Left ventricle myocardium superior (tissue), 1 donor: ENCODE results near the gene PAQR6. TPM values are rescaled to one million over a fixed set of nuclear protein-coding genes. Genes with fewer than 3 reads are reported as not detected.
A peak's percentile ranks its signal among the peaks of the same experiment; 100 is the strongest.

Source experiments
- ATAC-seq: fragments of 200-7000 bp; cut with Tn5 transposase; one replicate; pipeline ENCODE4 v1.9.1; 2020; ENCODE audit warnings: mild to moderate bottlenecking, moderate library complexity
- DNase-seq: peaks from one replicate; pipeline ENCODE4 v3.0.0-alpha.2; 2020
- intact Hi-C: fragments of 100-400 bp; cut with micrococcal nuclease; formaldehyde crosslinking; loops from one replicate; pipeline ENCODE4 v1.11.0; 2022
- total RNA-seq: library from RNA; stranded (reverse); fragmentation: NEBNext Ultra II Directional; extraction: Animal tissue kit (Norgen Biotek cat#: 25700); gene quantifications from one replicate; pipeline ENCODE4 v1.2.1, GENCODE V29; 2021
- donor health status: DM: no; HTN: yes; CAD: no; lungs with severe emphysema.

PAQR6 gene
- total RNA-seq, 1 donor from 2014 or later: 0.32 TPM

DNA sequence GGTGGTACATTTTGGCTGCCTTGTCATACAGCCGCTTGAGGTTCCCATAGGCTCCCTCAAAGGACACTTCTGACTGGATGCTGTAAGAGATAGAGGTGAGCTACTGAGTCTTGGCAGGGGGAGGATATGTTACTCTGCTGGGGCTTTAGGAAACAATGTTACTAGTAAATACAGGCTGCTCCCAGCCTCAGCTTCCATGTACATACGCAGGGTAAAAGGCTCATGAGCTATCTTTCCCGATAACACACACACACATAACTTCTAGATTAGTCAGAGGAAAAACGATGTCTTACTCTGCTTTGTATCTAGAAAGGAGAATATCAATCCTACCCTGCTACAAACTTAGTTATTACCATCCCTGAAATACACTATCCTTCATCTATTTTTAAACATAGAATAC lies 20.5 kb upstream of the PAQR6 start:
- ATAC-seq: no peak
- intact Hi-C loops: no loop called here

DNA sequence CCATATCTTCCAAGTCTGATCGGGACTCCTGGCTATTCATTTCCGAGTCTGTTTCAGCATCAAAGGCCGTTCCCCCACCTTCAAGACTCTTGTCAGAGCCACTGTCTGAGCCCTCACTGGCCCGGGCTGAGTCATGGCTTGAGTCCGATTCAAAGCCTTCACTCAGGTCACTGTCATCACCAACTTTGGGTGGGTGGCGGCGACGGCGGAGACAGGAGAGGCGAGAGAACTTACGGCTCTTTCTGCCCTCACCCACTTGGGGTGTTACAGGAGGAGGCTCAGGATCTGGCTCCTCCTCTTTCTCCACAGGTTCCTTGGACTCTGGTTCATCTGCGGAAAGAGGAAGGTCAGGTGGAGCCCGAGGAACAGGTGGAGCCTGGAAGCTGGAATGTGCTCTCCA lies 18.2 kb upstream of the PAQR6 start:
- intact Hi-C loops: no loop called here
- ATAC-seq (peak; percentile 10), DNase-seq (no peak)

More for the DNA sequence above, 20.5 kb upstream of the PAQR6 start:
- DNase-seq: no peak

DNA sequence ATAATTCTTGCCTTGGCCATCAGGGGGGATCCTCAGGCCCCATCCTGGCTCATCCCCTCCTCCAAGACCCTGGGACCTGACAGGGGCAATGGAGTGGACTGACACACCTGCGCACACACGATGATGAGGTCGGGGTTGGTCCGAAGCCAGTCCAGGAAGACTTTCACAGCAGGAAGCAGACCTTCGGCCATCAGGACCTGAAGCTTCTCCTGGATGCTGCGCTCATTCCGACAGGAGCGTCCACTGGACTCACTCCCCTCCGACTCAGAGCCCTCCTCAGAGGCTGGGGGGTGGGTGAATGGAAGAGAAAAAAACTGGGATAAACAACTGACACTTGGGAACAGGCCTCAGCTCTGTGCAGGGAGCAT lies 15.4 kb upstream of the PAQR6 start:
- intact Hi-C loops: no loop called here
- DNase-seq (no peak), ATAC-seq (no peak)

DNA sequence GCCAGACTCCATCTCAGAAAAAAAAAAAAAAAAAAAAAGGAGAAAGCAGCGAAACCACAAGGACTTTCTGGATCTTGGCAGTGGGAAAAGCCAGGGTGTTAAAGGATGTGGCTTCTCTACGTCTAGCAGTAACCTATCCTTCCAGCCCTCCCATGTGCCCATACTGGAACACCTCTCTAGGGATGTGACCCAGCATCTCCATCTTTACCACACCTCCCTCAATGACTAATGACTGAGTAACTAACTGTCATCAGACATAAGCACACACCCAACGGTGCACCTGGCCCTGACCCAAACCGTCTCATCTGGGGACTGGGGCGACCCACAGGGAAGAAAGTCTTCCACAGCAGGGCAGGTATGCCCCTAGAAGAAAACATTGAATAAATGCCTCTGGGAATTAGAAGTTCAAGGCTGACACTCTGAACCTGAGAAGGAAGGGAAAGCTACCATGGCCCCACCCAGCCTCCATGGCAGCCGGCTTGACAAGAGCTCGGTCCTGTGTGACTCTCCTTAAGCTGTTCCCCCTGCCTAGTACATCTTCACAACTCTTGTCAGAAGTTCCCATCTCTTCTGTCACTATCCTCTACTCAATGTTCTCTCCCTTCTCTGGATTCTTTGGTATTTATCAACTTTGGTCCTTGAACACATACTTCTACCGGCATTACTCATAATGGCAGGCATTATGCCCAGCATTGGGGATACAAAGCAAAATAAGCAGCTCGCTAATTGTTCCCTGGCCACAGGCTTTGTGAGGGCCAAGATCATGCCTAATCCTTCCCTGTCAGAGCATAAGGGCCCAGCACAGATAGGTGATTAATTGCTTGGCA lies 14.8 kb upstream of the PAQR6 start:
- DNase-seq (no peak), ATAC-seq (no peak)
- intact Hi-C loops: no loop called here

DNA sequence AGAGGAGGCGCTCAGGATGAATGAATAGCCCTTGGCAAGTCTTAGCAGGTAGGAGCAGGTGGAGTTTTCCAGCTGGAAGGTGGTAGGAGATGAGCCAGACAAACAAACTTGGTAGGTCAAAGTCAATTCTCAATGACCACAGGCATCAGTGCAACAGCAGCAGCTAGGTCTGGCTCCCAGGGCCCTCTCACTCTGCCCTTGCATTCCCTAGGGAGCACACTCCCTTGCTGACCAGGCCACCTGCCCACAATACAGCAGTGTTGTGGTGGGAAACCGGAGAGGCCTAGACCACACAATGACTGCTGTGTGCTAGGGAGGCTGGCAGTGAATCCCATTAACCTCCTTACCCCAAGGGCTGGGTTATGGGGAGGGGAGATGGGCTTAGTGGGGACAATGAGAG lies 13.0 kb upstream of the PAQR6 start:
- DNase-seq: no peak
- intact Hi-C loops: no loop called here
- ATAC-seq: no peak

DNA sequence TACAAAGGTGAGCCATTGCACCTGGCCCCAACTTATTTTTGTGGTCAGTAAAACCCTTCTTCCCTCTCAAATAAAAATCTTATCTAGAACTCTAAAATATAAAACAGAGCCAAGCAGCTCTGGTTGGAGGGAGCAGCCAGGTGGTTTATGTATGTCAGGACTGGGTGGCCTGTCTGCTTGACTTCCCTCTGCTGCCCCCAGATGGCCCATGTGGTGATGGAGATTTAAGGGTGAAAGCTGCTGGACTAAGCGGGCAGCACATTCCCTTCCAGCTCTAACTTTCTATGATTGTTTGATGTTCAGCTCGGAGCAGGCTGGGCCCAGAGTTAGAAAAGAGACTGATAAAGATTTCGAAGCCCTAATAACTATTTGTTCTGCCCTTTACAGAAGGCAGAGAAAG lies 11.9 kb upstream of the PAQR6 start:
- no peak for ATAC-seq
- no peak for DNase-seq
- intact Hi-C loops: no loop called here

DNA sequence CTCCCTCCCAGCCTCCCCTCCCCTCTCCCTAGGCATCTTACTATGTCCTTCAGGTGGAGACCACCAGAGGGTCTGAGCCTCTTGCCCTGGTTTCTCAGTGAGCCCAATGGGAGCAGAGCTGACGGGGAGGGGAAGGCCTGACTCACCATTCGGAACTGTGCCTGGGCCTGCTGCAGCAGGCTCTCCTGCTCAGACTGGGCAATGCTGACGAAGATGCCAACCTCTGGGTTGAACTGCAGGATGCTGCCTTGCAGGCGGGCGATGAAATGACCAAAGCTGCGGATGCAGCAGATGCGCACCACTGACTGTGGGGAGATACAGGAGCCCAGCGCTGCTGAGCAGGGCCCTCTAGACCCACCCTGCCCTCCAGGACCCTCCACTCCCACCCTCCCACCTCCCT lies 11.0 kb upstream of the PAQR6 start:
- ATAC-seq (no peak), DNase-seq (no peak)
- intact Hi-C loops: no loop called here

DNA sequence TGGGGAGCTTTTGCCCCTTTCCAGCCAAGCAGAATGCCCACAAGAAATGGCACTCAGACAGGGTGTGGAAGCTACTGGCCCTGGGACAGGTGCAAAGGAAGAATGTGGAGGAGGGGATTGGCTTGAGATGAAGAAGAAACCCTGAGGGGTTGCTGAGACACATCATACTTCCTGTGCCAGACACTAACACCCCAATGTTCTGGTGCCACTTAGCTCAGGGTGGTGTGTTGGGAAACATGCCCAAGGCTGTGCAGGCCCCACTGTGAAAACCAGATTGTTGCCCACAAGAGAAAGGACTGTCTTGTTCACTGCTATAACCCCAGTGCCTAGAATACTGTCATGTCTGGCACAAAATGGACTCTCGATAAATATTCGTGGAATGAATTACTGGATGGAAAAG lies 9.9 kb upstream of the PAQR6 start:
- intact Hi-C loops: no loop called here
- DNase-seq: no peak
- no peak for ATAC-seq

DNA sequence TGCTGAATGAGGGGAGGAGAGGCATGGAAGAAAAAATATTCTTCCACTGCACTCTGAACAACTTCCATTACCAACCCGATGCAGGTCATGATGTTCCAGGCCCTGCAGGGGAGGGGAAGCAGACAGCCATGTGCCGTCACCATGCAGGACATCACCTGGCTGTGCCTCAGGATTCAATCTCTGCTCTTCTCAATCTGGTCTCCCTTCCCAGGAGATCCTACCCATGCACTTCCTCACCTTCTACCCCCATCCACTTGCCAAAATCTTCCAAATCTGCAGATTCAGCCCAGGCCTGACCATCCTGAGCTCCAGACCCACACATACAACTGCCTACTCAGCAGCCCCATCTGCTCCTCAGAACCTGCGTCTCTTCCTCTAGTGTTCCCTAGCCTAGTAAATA lies 5.8 kb upstream of the PAQR6 start:
- ATAC-seq (no peak), DNase-seq (no peak)
- intact Hi-C loops: no loop called here

DNA sequence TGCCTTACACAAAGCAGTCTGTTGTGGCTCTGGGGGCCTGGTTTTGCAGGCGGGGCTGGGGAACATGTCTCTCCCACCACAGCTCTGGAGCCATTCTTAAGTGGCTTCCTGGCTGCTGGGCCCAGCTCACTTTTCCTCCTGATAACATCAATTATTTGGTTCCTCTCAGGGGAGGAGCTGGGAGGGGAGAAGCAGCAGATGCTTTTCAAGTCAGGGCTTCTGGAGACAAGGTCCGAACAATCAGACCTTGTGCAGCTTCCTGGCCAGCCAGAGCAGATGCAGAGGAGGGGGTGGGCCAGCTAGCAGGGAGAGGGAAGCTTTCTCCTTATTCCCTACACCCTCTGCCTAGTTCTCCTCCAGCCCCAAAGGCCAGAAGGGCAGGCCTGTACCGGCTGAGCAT lies 3.7 kb upstream of the PAQR6 start:
- ATAC-seq: peak; percentile 30
- DNase-seq: no peak
- intact Hi-C loops: no loop called here

DNA sequence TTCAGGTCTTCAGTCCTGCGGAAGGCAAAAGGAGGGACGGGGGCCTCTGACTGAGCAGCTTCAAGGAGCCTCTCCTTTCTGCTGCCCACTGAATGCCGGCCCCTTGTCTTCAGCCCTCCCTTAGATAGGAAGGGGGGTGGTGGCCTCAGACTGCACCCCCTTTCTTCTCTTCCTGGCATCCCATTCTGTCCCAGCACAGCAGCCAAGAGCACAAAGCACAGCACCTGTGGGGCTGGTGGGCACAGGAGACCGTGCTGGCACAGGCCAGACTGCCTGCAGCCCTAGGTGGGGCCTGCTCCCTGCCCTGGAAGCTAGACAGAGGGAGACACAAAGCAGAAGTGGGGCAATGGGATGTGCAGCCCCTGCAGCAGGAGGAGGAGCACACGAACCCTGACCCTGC lies 1.7 kb upstream of the PAQR6 start:
- DNase-seq (no peak), ATAC-seq (no peak)
- intact Hi-C loops: no loop called here

DNA sequence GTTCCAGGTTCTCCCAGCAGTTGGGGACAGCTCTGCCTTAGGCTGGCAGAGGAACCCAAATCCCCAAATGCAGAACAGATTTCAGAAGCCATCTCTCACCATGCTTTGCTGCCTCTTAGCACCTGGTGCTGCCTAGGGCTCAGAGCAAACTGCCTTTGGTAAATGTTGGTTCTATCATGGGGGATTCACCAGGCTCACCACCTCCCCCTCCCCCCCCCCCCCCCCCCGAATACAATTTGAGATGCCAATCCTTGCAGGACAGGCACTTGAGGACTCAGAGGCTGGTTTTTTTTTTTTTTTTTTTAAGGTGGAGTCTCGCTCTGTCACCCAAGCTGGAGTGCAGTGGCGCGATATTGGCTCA lies 447 bp upstream of the PAQR6 start:
- no peak for ATAC-seq
- no peak for DNase-seq
- intact Hi-C loops: no loop called here

DNA sequence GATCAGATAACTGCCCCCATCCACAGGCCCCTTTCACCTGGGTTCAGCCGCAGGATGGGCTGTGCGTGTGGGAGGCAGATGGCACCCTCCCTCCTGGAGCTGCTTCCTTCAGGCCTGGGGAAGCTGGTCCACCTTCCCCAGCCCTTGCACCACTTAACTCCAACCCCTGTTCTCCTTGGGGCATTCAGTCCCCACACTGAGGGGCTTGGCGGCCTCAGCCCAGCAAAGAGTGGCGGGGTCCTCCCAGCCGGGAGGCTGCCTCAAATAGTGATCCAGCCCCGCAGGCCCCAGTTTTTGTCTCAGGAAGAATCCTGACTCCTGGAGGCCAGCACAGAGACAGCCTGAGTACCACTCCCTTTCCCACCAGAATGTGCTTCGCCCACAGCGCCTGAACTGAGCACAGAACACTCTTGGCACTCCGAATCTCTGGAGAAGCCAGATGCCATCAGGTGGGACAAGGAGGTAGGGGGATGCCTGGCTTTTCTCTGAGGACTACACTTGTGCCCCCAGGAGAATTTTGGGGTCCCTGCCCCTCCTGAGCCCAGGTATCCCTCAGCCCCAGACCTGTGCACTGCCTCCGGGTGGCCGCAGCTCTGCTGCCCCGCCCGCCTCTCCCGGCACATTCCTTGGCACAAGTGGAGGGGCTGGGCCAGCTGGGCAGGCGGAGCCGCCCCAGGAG lies 936 bp downstream of the PAQR6 start:
- peak; percentile 60 for DNase-seq
- intact Hi-C loops: no loop called here
- peak; percentile 48 for ATAC-seq

DNA sequence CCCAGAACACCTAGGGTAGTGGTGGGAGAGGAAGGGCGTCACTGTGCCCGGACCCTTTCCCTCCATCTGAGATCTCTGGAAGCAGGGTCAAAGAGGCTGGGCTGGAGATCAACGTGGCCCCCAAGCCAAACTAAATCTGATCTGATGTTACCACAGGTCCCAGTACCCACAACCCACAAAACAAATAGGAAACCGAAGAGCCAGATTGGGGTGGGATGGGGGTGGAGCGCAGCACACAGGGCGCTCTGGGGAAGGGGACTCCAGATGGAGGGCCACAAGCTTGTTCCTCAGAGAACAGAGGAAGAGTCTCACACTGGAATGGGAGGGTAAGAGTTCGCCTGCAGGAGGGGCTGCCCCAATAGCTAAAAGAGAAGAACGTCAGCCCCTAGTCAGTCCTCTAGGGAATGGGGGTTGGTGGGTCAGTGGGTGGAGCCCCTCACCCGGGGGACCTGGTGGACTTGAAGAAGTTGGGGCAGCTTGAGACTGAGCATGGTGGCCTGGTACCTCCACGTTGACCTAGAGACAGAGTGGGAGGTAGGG lies 1.5 kb downstream of the PAQR6 start:
- DNase-seq (no peak), ATAC-seq (no peak)
- intact Hi-C loops: no loop called here

DNA sequence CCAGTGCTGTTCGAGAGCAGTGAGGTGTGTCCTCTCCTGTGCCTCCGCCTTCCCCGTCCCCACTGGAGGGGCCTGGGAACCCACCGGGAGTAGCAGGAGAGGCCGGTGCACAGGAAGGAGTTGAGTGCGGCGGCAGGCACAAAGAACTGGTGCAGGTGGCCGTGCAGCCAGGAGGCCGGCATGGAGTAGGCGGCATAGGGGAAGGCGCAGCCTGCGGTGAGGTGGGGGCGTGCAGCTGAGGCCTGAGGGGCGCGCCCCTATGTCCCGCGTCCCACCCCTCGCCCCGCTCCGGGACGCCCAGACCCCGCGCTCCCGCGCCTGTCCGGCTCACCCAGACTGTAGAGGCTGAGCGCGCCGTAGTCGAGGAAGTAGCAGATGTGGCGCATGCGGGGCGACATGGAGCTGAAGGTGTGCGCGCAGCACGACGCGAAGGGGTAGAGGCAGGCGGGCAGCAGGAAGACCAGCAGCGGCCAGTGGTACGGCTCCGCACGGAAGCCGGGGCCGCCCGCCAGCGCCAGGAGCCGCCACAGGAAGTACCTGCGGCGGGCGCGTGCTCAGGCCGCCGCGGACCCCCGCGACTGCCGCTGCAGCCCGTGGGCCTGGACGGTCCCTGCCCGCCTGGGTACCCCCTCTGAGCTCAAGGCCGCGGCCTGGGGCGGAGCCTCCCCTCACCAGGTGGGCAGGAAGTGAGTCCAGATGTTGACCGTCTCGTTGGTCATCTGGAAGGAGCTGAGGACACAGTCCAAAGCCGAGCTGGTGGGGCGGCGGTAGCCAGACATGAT lies 2.2 kb downstream of the PAQR6 start:
- intact Hi-C loops: no loop called here
- DNase-seq (peak; percentile 52), ATAC-seq (peak; percentile 7)

DNA sequence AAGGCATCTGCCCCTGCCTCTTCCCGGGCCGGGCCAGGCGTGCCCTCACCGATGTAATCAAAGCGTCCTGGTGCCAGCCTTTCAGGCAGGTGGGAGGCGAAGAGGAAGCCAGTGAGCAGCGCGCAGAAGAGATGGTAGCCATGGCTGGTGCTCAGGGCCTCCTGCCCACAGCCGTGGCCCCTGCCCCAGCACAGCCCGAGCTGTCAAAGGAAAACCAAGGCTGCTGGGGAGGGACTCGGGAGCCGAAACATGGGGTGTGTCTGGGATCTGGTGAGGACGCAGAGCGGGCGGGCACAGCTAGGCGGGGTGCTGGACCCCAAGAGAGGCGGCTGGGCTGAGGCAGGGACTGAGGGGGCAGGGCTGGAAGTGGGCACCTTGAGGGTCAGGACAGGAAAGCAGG lies 3.1 kb downstream of the PAQR6 start:
- intact Hi-C loops: no loop called here
- DNase-seq (no peak), ATAC-seq (no peak)

DNA sequence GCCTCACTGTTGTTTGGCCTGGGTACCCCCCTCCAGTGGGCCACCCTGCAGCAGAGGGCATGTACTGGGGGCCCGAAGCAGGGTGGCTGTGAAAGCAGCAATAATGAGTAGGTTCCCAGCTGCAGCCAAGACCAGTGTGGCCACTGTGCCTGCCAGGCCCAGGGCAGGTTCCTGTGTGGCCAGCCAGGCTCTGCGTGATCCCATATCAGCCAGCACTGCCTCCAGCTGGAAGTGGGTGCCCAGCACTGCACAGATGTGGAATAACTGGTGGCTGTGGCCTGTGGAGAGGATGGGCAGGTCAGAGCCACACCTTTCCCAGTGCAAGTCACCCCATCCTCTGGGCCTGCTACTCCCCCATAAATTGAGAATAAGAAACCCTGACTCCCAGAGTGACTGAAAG lies 3.7 kb downstream of the PAQR6 start:
- intact Hi-C loops: no loop called here
- DNase-seq (no peak), ATAC-seq (no peak)

DNA sequence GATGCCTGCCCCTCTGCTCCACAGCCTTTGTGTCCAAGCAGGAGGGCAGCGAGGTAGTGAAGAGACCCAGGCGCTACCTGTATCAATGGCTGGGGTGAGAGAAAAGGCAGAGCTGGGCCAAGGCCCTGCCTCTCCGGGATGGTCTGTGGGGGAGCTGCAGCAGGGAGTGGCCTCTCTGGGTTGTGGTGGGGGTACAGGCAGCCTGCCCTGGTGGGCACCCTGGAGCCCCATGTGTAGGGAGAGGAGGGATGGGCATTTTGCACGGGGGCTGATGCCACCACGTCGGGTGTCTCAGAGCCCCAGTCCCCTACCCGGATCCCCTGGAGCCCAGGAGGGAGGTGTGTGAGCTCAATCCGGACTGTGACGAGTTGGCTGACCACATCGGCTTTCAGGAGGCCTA lies 5.1 kb downstream of the PAQR6 start:
- ATAC-seq (no peak), DNase-seq (no peak)
- intact Hi-C loops: no loop called here

DNA sequence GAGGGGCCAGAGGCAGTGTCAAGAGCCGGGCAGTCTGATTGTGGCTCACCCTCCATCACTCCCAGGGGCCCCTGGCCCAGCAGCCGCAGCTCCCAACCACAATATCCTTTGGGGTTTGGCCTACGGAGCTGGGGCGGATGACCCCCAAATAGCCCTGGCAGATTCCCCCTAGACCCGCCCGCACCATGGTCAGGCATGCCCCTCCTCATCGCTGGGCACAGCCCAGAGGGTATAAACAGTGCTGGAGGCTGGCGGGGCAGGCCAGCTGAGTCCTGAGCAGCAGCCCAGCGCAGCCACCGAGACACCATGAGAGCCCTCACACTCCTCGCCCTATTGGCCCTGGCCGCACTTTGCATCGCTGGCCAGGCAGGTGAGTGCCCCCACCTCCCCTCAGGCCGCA lies 5.9 kb downstream of the PAQR6 start, which contains the start of gene BGLAP:
TSS of gene BGLAP (plus strand) at position 259 of the 400 bp plus-strand sequence. CDS start at position 307, 48 bp downstream.
- ATAC-seq (no peak), DNase-seq (no peak)
- intact Hi-C loops: no loop called here

DNA sequence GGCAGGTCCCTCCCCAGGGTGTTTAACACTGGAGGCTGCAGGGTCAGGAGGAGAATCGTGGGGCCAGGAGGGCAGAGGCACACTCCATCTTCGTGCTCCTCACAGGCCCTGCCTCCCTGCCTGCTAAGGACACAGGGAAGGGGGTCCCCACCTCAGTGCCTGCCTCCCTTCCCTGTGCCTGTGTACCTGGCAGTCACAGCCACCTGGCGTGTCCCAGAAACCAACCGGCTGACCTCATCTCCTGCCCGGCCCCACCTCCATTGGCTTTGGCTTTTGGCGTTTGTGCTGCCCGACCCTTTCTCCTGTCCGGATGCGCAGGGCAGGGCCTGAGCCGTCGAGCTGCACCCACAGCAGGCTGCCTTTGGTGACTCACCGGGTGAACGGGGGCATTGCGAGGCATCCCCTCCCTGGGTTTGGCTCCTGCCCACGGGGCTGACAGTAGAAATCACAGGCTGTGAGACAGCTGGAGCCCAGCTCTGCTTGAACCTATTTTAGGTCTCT lies 6.5 kb downstream of the PAQR6 start:
- peak; percentile 23 for DNase-seq
- intact Hi-C loops: no loop called here
- ATAC-seq: no peak
